Panc1 (cell line): ENCODE results near the gene KNSTRN. TPM values are rescaled to one million over a fixed set of nuclear protein-coding genes. Genes with fewer than 3 reads are reported as not detected.

Experiments used
- ATAC-seq: fragments of 200-7000 bp; cut with Tn5 transposase; 2 replicates; pipeline ENCODE4 v1.9.1; 2020; ENCODE audit warnings: mild to moderate bottlenecking, moderate library complexity
- BruUV-seq: library from RNA; stranded (reverse); fragments of 400-500 nt; replicated peaks from 2 replicates; lab custom pipeline; 2021; lab: Mats Ljungman, UMichigan
- CTCF ChIA-PET: fragments of 300-600 bp; sonication (Branson Sonifier 250); formaldehyde crosslinking; loops from one replicate; lab custom pipeline; 2022; ENCODE audit warnings: antibody characterized with exemption; lab: Charles Lee
- POLR2A ChIA-PET: fragments of 300-600 bp; sonication (Branson Sonifier 250); formaldehyde crosslinking; loops from one replicate; lab custom pipeline; 2022; ENCODE audit warnings: antibody characterized with exemption; lab: Charles Lee
- DNase-seq: peaks from one replicate; pipeline ENCODE4 v3.0.0-alpha.2; 2010; ENCODE audit warnings: low read depth, low spot score
- H3K27ac ChIP-seq: 2 replicates; pipeline ENCODE4 v1.5.1; 2011; ENCODE audit warnings: mild to moderate bottlenecking, low read length, inconsistent platforms
- H3K27me3 ChIP-seq: fragments of 200-500 bp; sonication (Bioruptor generic); 2 replicates; pipeline ENCODE4 v1.6.0; 2014; ENCODE audit warnings: low read length, inconsistent platforms; ENCODE audit not compliant: control insufficient read depth, insufficient read depth
- H3K36me3 ChIP-seq: fragments of 200-500 bp; sonication (Bioruptor generic); 2 replicates; pipeline ENCODE4 v1.5.1; 2014; ENCODE audit warnings: inconsistent platforms, mild to moderate bottlenecking, low read length, moderate library complexity; ENCODE audit not compliant: control insufficient read depth, insufficient read depth
- H3K4me1 ChIP-seq: 2 replicates; pipeline ENCODE4 v1.5.1; 2011; ENCODE audit warnings: inconsistent platforms, mild to moderate bottlenecking, low read length, moderate library complexity; ENCODE audit not compliant: control insufficient read depth, insufficient read depth
- H3K4me3 ChIP-seq, 2 experiments: 2 replicates each; pipeline ENCODE4 v1.5.1; 2011 to 2012; ENCODE audit warnings: low read depth in 2 of 2, low read length in 2 of 2, mild to moderate bottlenecking in 2 of 2, inconsistent platforms in 1 of 2, moderate library complexity in 1 of 2
- H3K9me3 ChIP-seq: fragments of 200-500 bp; sonication (Bioruptor generic); 2 replicates; pipeline ENCODE4 v1.5.1; 2014; ENCODE audit warnings: low read depth, mild to moderate bottlenecking, inconsistent platforms, low read length, moderate library complexity; ENCODE audit not compliant: control insufficient read depth, insufficient read depth
- CTCF ChIP-seq: fragments of 450-650 bp; IDR thresholded peaks from 2 replicates; pipeline ENCODE4 v1.5.1; 2017; ENCODE audit warnings: mild to moderate bottlenecking
- POLR2AphosphoS5 ChIP-seq: IDR thresholded peaks from 2 replicates; pipeline ENCODE4 v1.6.1; 2012; ENCODE audit warnings: mild to moderate bottlenecking, low read depth, low read length, moderate library complexity
- REST ChIP-seq, 2 experiments: IDR thresholded peaks; 2 replicates each; pipeline ENCODE4 v1.6.1; 2011 to 2012; ENCODE audit warnings: low read depth in 2 of 2, control low read depth in 1 of 2, low read length in 1 of 2, mild to moderate bottlenecking in 1 of 2, moderate library complexity in 1 of 2; ENCODE audit not compliant: insufficient read depth in 1 of 2
- TCF7L2 ChIP-seq: IDR thresholded peaks from 2 replicates; pipeline ENCODE4 v1.6.1; 2011; ENCODE audit warnings: mild to moderate bottlenecking, low read depth, low read length, inconsistent platforms
- in situ Hi-C: cut with HindIII; loops from 2 replicates; pipeline ENCODE4 v1.10.0; 2016; ENCODE audit warnings: low sequenced_read_pairs, low pct_unique_long_range_greater_than_20kb
- intact Hi-C: fragments of 100-400 bp; cut with micrococcal nuclease; formaldehyde crosslinking; loops from one replicate; pipeline ENCODE4 v1.10.0; 2022; ENCODE audit not compliant: unreplicated experiment
- total RNA-seq: library from RNA; stranded (reverse); gene quantifications from one replicate; pipeline ENCODE4 v1.2.1, GENCODE V29; 2021; ENCODE audit not compliant: unreplicated experiment

The KNSTRN gene
- total RNA-seq, 1 experiment from 2014 or later: 74.6 TPM

GRCh38 chr15:40343512-40343911 lies 39.0 kb upstream of the KNSTRN start:
- intact Hi-C loops: no loop called here
- Histone ChIP-seq H3K4me1 (peaks cover 51% of the 10 kb centered on the region), H3K27ac (peak overlapping the region; percentile 52), H3K36me3 (no peaks in the 10 kb centered on the region), H3K4me3 (no peak overlapping the region), H3K9me3 (no peaks in the 10 kb centered on the region), H3K27me3 (no peaks in the 10 kb centered on the region)
- ATAC-seq: no peak
- CTCF ChIA-PET: interaction anchor here (0.5 to 1.8 kb wide), 4 partner anchors 13 to 334 kb away, joined by 3 to 19 read pairs (median 4); partner anchors contain the start of gene IVD
- TF ChIP-seq TCF7L2 (no peak), POLR2AphosphoS5 (no peak), CTCF (no peak)
- no peak for DNase-seq
- POLR2A ChIA-PET: interaction anchor here (1.1 kb wide), 1 partner anchor 79 kb away, joined by 4 read pairs; no protein-coding TSS in a partner anchor
- in situ Hi-C loops: no loop called here
- BruUV-seq: no TSS peak

GRCh38 chr15:40344217-40344616 lies 38.3 kb upstream of the KNSTRN start:
- Histone ChIP-seq H3K27me3 (no peaks in the 10 kb centered on the region), H3K4me3 (no peak overlapping the region), H3K9me3 (no peaks in the 10 kb centered on the region), H3K27ac (no peak overlapping the region), H3K36me3 (no peaks in the 10 kb centered on the region), H3K4me1 (peaks cover 44% of the 10 kb centered on the region)
- in situ Hi-C loops (no loop called here), intact Hi-C loops (loop anchor here (2.0 kb wide), 1 partner anchor 77 kb away; no protein-coding TSS in a partner anchor)
- ChIA-PET POLR2A (interaction anchor here (0.9 to 1.1 kb wide), 2 partner anchors 77 to 78 kb away, joined by 3 to 4 read pairs; no protein-coding TSS in a partner anchor), CTCF (interaction anchor here (0.6 to 1.8 kb wide), 10 partner anchors 11 to 207 kb away, joined by 3 to 19 read pairs (median 4); partner anchors contain the start of gene IVD)
- DNase-seq (no peak), ATAC-seq (peak; percentile 0; the same call in 1 of the 2 replicates)
- TF ChIP-seq CTCF (no peak), TCF7L2 (no peak), REST (IDR thresholded peaks at IDR 0.05; ENCODE audit: insufficient read depth in 1 of 2, low read depth in 2 of 2, low read length in 1 of 2) (no peak)
- BruUV-seq: no TSS peak
